GM12873 (cell line): Measurements from ENCODE around the gene C7orf33.

Experiments
- CTCF ChIP-seq: IDR thresholded peaks from 2 replicates; pipeline ENCODE4 v1.5.1; 2012; ENCODE audit warnings: low read depth, mild to moderate bottlenecking, moderate library complexity, low read length, control low read depth; ENCODE audit not compliant: insufficient read depth; ENCODE audit errors: missing control alignments

C7orf33 gene

GRCh38 chr7:148553979-148554378 is 36.6 kb upstream of the C7orf33 start:
- no peak for TF ChIP-seq CTCF

GRCh38 chr7:148556892-148557291 is 33.7 kb upstream of the C7orf33 start:
- no peak for TF ChIP-seq CTCF

- TF ChIP-seq CTCF = no peak
These were observed 31.7 kb upstream of the C7orf33 start for GRCh38 chr7:148558914-148559313.

- no peak for TF ChIP-seq CTCF
These were observed 29.5 kb upstream of the C7orf33 start for GRCh38 chr7:148561099-148561498.

GRCh38 chr7:148563583-148564274 is 26.8 kb upstream of the C7orf33 start:
- no peak for TF ChIP-seq CTCF

- TF ChIP-seq CTCF = no peak
These were observed 23.8 kb upstream of the C7orf33 start for GRCh38 chr7:148566736-148567135.

- no peak for TF ChIP-seq CTCF
These were observed 23.0 kb upstream of the C7orf33 start for GRCh38 chr7:148567524-148567923.
